ENCODE results near the gene RILP.

The RILP gene

GRCh38 chr17:1634841-1635650, 14.6 kb downstream of the RILP start:
- TF ChIP-seq CTCF (IDR thresholded peaks at IDR 0.05) = no peak
- Histone ChIP-seq H3K4me3 (no peak overlapping the region), H3K27ac (no peak overlapping the region)
- no peak for DNase-seq (ENCODE audit: low spot score)

- TF ChIP-seq CTCF (IDR thresholded peaks at IDR 0.05) = no peak
- H3K4me3 ChIP-seq = no peak overlapping the region
- no peak for DNase-seq (ENCODE audit: low spot score)
These were observed 19.0 kb downstream of the RILP start for GRCh38 chr17:1630662-1631061.

GRCh38 chr17:1629504-1630310, 20.0 kb downstream of the RILP start:
- peak overlapping the region; percentile 82 for H3K4me3 ChIP-seq
- TF ChIP-seq CTCF (IDR thresholded peaks at IDR 0.05) = no peak
- H3K27ac ChIP-seq = peak overlapping the region; percentile 94 to 95
- DNase-seq (ENCODE audit: low spot score) = peak; percentile 80

More at GRCh38 chr17:1630662-1631061, 19.0 kb downstream of the RILP start:
- no peak overlapping the region for H3K27ac ChIP-seq

GRCh38 chr17:1628856-1629503, 20.7 kb downstream of the RILP start:
- peak; percentile 97 for DNase-seq (ENCODE audit: low spot score)
- peak; percentile 27 for TF ChIP-seq CTCF (IDR thresholded peaks at IDR 0.05)
- Histone ChIP-seq H3K4me3 (peak overlapping the region; percentile 82), H3K27ac (peak overlapping the region; percentile 94 to 95)

GRCh38 chr17:1627982-1628855, 21.4 kb downstream of the RILP start, which contains the start of gene SLC43A2:
Gene SLC43A2 (minus strand): TSS chr17:1628834. CDS start chr17:1627874, 960 bp downstream.
- no peak for TF ChIP-seq CTCF (IDR thresholded peaks at IDR 0.05)
- Histone ChIP-seq H3K27ac (peak within 1 kb of the TSS; percentile 94 to 95), H3K4me3 (peak within 1 kb of the TSS; percentile 82)
- DNase-seq (ENCODE audit: low spot score) = peak; percentile 82
